Astrocyte of the hippocampus (primary cell): Measurements from ENCODE around the gene CELF6.
A peak's percentile ranks its signal among the peaks of the same experiment; 100 is the strongest.

Experiments used
- DNase-seq: peaks from one replicate; pipeline ENCODE4 v3.0.0; 2011; ENCODE audit warnings: low read depth, low spot score

The CELF6 gene

DNA sequence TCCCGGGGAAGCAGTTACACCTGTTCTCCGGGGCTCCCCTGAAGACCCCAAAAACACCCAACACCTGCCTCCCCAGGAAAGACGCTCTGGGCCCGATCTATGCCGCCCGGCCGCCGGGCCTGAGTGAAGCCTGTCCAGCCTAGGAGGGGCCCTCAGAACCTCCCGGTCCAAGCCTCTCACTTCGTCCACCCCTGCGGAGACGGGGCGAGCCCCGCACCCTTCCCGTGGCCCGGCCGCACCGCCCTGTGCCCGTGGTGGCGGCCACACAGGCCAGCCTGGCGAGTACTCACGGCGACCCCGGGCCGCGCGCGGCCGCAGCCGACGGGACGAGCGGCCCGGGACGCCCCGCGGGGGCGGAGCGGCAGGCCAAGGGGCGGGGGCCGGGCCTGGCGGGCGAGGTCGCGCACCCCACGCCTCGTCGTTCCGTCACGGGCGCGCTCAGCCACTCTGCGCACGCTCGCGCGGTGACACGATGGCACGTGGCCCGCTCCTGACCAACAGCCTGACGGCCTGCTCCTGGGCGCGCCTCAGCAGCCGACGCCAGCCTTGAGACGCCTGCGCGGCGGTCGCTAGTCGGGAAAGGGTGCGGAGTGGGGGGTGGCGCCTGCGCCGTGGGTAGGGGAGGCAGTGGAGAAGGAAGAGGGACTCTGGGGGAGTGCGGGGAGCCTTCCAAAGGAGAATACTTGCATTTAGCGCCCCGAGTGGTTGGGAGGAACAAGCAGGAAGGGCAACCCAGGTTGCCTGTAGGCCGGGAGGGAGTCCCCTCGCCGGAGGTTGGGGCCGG is 47.6 kb downstream of the CELF6 start, which contains the start of gene PARP6:
TSS of gene PARP6 (minus strand) at position 342 of the 784 bp plus-strand sequence. CDS start 5,077 bp downstream, outside the sequence.
- peak; percentile 99 for DNase-seq

GRCh38 chr15:72271895-72272212 is 48.1 kb downstream of the CELF6 start:
- DNase-seq: peak; percentile 41

GRCh38 chr15:72271221-72271620 is 48.7 kb downstream of the CELF6 start:
- no peak for DNase-seq

- DNase-seq: no peak
Observed at GRCh38 chr15:72269739-72270138, 50.2 kb downstream of the CELF6 start.

DNA sequence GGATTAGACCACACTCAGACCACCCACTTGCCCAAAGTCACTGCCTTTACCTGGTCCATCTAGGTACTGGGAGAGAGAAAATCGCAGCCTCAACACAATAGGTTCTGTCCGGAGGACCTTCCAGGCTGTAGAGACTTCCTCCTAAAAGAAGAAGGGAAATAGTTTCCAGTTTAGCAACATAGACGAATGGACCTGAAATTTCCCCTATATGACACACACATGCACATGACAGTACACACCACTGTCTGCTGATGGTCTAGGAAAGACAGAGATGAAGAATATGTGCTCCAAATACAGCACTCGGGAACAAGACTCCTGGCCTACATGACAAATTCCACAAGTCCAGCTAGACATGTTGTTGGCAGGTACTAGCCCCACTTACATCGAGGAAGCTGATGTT is 54.9 kb downstream of the CELF6 start:
- DNase-seq: no peak

- DNase-seq: no peak
Observed at GRCh38 chr15:72252663-72253299, 67.2 kb downstream of the CELF6 start.

DNA sequence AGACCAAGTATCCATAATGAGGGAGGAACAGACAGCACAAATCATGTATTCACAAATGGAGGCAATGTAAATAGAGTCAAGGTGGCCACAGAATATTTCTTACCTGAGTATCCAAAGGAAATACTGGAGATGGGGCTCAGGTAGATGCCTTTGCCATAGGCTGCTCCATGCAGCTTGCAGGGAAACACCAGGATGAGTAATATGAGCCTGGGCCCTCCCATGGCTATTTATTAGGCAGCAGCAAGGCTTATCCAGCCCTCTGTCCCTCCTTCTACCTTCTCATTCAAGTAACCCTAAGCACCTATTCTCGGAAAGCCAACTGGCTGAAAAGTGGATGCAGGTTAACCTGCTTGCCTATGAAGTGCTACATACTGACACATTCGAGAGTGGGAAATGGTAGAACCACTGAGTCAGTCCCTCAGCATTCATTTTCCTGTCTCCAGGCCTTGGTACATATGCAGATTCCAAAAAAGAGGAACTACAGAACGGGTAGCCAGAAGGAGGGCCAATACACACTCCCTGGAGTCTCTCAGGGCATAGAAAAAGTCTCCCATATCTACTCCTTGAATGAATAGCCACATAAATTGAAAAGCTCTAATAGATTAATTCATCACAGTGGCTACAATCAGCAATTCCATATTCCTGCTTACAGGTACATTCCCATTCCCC is 70.7 kb downstream of the CELF6 start:
- no peak for DNase-seq

DNA sequence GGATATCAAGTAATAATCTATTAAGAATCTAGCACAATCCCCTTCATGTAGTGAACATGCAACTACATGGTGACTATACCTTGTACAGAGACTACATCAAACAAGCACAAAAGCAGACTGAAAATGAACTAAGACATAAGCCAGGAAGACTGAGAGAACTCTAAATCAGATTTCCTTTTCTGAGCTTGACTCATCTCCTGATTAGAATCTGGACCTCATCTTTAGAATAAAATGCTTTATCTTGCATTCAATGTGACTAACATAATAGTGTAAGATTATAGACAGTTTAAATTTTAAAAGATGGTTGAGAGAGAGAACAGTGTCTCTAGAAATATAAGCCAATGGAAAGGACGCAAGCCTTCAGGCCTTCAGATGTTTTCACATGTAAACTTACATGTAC is 71.4 kb downstream of the CELF6 start:
- DNase-seq: no peak

DNA sequence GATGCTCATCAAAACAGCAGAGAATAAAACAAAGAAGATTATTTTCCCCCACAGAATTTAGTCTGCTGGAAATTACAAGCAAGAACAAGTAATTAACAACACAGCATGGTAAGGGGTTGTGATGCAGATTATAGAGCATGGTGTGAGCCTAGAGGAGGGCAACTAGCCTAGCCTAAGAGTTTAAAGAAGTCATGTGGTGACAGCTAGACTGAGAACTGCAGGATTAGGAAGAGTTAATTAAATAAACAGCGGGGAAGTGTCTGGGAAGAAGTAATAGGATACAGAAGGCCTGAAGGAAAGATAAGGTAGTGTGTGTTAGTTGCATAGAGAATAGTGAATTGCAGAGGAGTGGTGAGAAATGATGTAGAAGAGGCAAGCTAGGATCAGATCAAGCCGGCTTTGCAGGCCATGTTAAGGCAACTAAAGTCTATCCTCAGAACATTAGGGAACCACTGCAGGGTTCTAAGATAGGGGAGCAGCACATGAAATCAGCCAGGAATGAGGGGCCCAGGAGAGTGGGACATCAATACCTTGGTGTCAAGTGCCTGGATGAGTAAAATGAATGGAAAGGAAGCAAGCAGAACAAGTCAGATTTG is 77.1 kb downstream of the CELF6 start:
- DNase-seq: no peak

- no peak for DNase-seq
Observed at GRCh38 chr15:72239652-72240051, 80.3 kb downstream of the CELF6 start.

DNA sequence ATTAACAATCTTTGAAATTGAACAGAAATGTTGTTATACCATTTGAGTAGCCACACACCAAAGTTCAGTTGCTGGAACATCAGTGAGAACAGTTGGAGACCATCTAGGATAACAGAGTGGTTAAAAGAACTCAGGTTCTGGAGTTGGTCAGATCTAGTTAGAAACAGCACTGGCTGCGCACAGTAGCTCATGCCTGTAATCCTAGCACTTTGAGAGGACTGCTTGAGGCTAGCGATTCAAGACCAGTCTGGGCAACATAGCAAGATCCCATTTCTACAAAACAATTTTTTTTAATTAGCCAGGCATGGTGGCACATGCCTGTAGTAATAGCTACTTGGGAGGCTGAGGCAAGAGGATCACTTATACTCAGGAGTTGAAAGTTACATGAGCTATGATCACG is 81.4 kb downstream of the CELF6 start:
- no peak for DNase-seq

GRCh38 chr15:72237853-72238224 is 82.1 kb downstream of the CELF6 start:
- no peak for DNase-seq

DNA sequence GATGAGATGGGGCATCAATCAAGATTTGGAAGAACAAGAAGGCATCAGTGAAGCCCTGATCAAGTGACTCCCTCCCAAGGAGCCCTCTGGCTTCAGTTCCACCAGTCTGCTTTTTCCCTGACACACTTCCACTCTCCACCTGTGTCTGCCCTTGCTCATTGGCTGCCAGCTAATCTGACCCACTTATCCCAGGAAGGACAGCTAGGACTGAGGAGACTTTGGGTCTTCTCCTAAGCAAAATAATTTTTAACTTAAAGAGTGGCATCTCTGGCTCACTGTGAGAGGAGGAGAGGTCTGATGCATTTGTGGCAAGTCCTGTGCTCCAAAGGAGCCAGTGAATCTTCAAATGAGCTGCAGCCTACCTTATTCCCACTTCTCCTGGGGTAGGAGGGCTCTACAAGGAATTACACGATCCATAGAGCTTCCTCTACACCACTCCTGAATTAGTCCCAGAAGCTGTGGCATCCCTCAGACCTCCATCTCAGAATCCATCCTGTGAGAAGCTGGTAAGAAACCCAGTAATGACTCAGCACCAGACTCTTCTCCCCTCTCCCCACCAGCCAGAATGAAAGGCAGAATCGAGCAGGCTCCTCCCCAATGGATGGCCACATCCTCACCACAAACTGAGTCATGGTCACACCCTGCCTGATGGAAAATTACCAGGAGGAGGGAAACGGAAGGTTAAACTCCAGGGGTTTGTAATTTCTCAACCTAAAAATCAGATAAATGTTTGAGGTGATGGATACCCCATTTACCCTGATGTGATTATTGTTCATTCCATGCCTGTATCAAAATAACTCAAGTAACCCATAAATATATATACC is 82.7 kb downstream of the CELF6 start:
- peak; percentile 98 for DNase-seq

- DNase-seq: no peak
Observed at GRCh38 chr15:72236381-72237003, 83.5 kb downstream of the CELF6 start.

DNA sequence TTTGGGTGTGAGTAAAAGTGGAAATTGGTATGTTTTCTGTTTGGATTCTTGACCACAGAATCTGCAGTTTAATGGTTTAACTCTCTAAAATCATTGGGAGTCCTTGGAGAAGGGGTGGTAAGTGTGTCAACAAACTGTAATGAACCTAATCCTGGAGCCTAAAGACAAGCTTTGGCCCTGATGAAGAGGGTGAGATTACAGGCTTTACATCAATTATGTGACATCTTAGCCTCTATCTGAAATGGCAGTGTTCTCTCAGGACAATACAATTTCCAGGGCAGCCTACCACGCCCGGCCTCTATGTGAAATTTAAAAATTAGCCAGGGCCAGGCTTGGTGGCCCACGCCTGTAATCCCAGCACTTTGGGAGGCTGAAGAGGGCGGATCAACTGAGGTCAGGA is 84.7 kb downstream of the CELF6 start:
- no peak for DNase-seq
